H1 (cell line): ENCODE data around the gene FAM167B. TPM values are rescaled to one million over a fixed set of nuclear protein-coding genes. Genes with fewer than 3 reads are reported as not detected.

Experiments used
- CTCF ChIA-PET: fragments of 300-600 bp; sonication (Branson Sonifier 250); formaldehyde crosslinking; loops from one replicate; lab custom pipeline; 2021; ENCODE audit not compliant: partially characterized antibody; lab: Charles Lee
- POLR2A ChIA-PET: fragments of 300-600 bp; sonication (Branson Sonifier 250); formaldehyde crosslinking; loops from one replicate; lab custom pipeline; 2021; ENCODE audit warnings: inconsistent platforms; ENCODE audit not compliant: partially characterized antibody; lab: Charles Lee
- DNase-seq, 2 experiments: peaks; one replicate each; pipeline versions ENCODE4 v3.0.0 to v3.0.0-alpha.2; 2010 to 2022; ENCODE audit warnings: low spot score in 2 of 2, low read depth in 1 of 2, mixed read lengths in 1 of 2
- FAIRE-seq: peaks from 2 replicates; lab custom pipeline; 2011; peaks lifted over from hg19 to GRCh38; lab: Jason Lieb, UNC
- H2AFZ ChIP-seq: 2 replicates; pipeline ENCODE4 v1.8.1; 2012; ENCODE audit warnings: low read length, inconsistent platforms
- H2AK5ac ChIP-seq: 2 replicates; pipeline ENCODE4 v1.6.1; 2013; ENCODE audit warnings: low read depth, low read length
- H2BK120ac ChIP-seq: replicated peaks from 2 replicates; pipeline ENCODE3; 2013; ENCODE audit warnings: low read depth, low read length, inconsistent platforms
- H2BK12ac ChIP-seq: 2 replicates; pipeline ENCODE4 v1.6.1; 2013; ENCODE audit warnings: low read depth, low read length
- H2BK15ac ChIP-seq: 2 replicates; pipeline ENCODE4 v1.6.1; 2013; ENCODE audit warnings: low read length
- H2BK20ac ChIP-seq: 2 replicates; pipeline ENCODE4 v1.6.1; 2013; ENCODE audit warnings: low read length
- H2BK5ac ChIP-seq: 2 replicates; pipeline ENCODE4 v1.6.1; 2013; ENCODE audit warnings: low read depth, low read length
- H3K14ac ChIP-seq: 2 replicates; pipeline ENCODE4 v1.6.1; 2013; ENCODE audit warnings: inconsistent platforms; ENCODE audit not compliant: insufficient read length
- H3K18ac ChIP-seq: 2 replicates; pipeline ENCODE4 v1.6.1; 2013; ENCODE audit warnings: low read length; ENCODE audit errors: extremely low read depth
- H3K23ac ChIP-seq: 2 replicates; pipeline ENCODE4 v1.6.1; 2013; ENCODE audit warnings: inconsistent platforms; ENCODE audit not compliant: insufficient read length
- H3K23me2 ChIP-seq: 2 replicates; pipeline ENCODE4 v1.6.1; 2013; ENCODE audit warnings: low read depth, low read length
- H3K27ac ChIP-seq: 2 replicates; pipeline ENCODE4 v1.6.1; 2011; ENCODE audit warnings: low read depth, low read length, inconsistent platforms
- H3K27me3 ChIP-seq, 4 experiments: replicated peaks in 1 of 4; 1 replicate in 1 of 4; 2 replicates in 3 of 4; pipeline versions ENCODE4 v1.6.1 to v1.8.1; 2011 to 2013; ENCODE audit warnings: low read length in 3 of 4, mild to moderate bottlenecking in 3 of 4, inconsistent platforms in 2 of 4, mixed read lengths in 2 of 4, moderate library complexity in 1 of 4; ENCODE audit not compliant: control insufficient read depth in 3 of 4, insufficient read depth in 3 of 4; ENCODE audit errors: extremely low read depth in 1 of 4
- H3K36me3 ChIP-seq, 4 experiments: 2 replicates each; pipeline versions ENCODE4 v1.6.1 to v1.8.1; 2011 to 2013; ENCODE audit warnings: mild to moderate bottlenecking in 4 of 4, low read length in 3 of 4, moderate library complexity in 2 of 4, control low read depth in 1 of 4, inconsistent platforms in 1 of 4; ENCODE audit not compliant: insufficient read depth in 4 of 4, control insufficient read depth in 2 of 4
- H3K4ac ChIP-seq: replicated peaks from 2 replicates; pipeline ENCODE3; 2013; ENCODE audit warnings: low read length, low read depth, mixed read lengths, inconsistent platforms; ENCODE audit not compliant: insufficient read length
- H3K4me1 ChIP-seq, 4 experiments: replicated peaks in 1 of 4; 1 replicate in 1 of 4; 2 replicates in 3 of 4; pipeline versions ENCODE4 v1.6.1 to v1.8.1; 2011 to 2013; ENCODE audit warnings: low read length in 3 of 4, inconsistent platforms in 2 of 4, mixed read lengths in 1 of 4; ENCODE audit not compliant: insufficient read depth in 4 of 4, control insufficient read depth in 3 of 4
- H3K4me2 ChIP-seq, 2 experiments: 2 replicates each; pipeline versions ENCODE4 v1.6.1 to v1.8.1; 2011 to 2013; ENCODE audit warnings: low read depth in 2 of 2, low read length in 2 of 2, control low read depth in 1 of 2, inconsistent platforms in 1 of 2, mild to moderate bottlenecking in 1 of 2; ENCODE audit not compliant: insufficient read depth in 1 of 2
- H3K4me3 ChIP-seq, 4 experiments: fragments of 200-600, 300-600 bp in 1 of 4; sonication (generic), shearing (Covaris generic), sonication (Bioruptor Twin) in 1 of 4; 2 replicates each; pipeline versions ENCODE4 v1.5.1 to v1.8.1; 2011 to 2016; ENCODE audit warnings: low read length in 4 of 4, low read depth in 3 of 4, control low read depth in 2 of 4, inconsistent platforms in 2 of 4, mild to moderate bottlenecking in 2 of 4, mixed read lengths in 1 of 4, moderate library complexity in 1 of 4; ENCODE audit not compliant: insufficient read depth in 2 of 4; ENCODE audit errors: extremely low read depth in 1 of 4
- H3K56ac ChIP-seq: replicated peaks from 2 replicates; pipeline ENCODE3; 2013; ENCODE audit warnings: low read depth, mild to moderate bottlenecking, mixed read lengths, low read length, inconsistent platforms; ENCODE audit not compliant: insufficient read length
- H3K79me1 ChIP-seq: 2 replicates; pipeline ENCODE4 v1.6.1; 2013; ENCODE audit warnings: low read depth, low read length, control low read depth
- H3K79me2 ChIP-seq, 2 experiments: 2 replicates each; pipeline versions ENCODE4 v1.6.1 to v1.8.1; 2012 to 2013; ENCODE audit warnings: low read length in 2 of 2, mild to moderate bottlenecking in 2 of 2, inconsistent platforms in 1 of 2; ENCODE audit not compliant: insufficient read depth in 2 of 2, control insufficient read depth in 1 of 2
- H3K9ac ChIP-seq, 4 experiments: replicated peaks in 1 of 4; 1 replicate in 1 of 4; 2 replicates in 3 of 4; pipeline versions ENCODE4 v1.6.1 to v1.8.1; 2011 to 2013; ENCODE audit warnings: low read depth in 3 of 4, low read length in 3 of 4, control low read depth in 2 of 4, mild to moderate bottlenecking in 2 of 4, moderate library complexity in 2 of 4, inconsistent platforms in 1 of 4; ENCODE audit errors: extremely low read depth in 1 of 4
- H3K9me3 ChIP-seq, 2 experiments: 2 replicates each; pipeline versions ENCODE4 v1.6.1 to v1.8.1; 2012 to 2013; ENCODE audit warnings: mild to moderate bottlenecking in 2 of 2, moderate library complexity in 2 of 2, control low read depth in 1 of 2, inconsistent platforms in 1 of 2, low read depth in 1 of 2, low read length in 1 of 2, mixed read lengths in 1 of 2; ENCODE audit not compliant: insufficient read depth in 2 of 2
- H4K20me1 ChIP-seq, 2 experiments: replicated peaks in 1 of 2; 2 replicates each; pipeline versions ENCODE3 to v1.8.1; 2011 to 2013; ENCODE audit warnings: inconsistent platforms in 2 of 2, low read length in 2 of 2, mild to moderate bottlenecking in 1 of 2; ENCODE audit not compliant: insufficient read depth in 2 of 2, control insufficient read depth in 1 of 2
- H4K5ac ChIP-seq: 2 replicates; pipeline ENCODE4 v1.6.1; 2013; ENCODE audit warnings: low read length, low read depth, mixed read lengths, inconsistent platforms; ENCODE audit not compliant: insufficient read length
- H4K8ac ChIP-seq: 2 replicates; pipeline ENCODE4 v1.8.0; 2013; ENCODE audit warnings: mild to moderate bottlenecking, moderate library complexity, low read length, inconsistent platforms; ENCODE audit not compliant: insufficient read depth; ENCODE audit errors: extremely low read depth
- H4K91ac ChIP-seq: replicated peaks from 2 replicates; pipeline ENCODE3; 2013; ENCODE audit warnings: low read length, mixed read lengths, inconsistent platforms; ENCODE audit not compliant: insufficient read length
- E2F6 ChIP-seq: IDR thresholded peaks from 2 replicates; pipeline ENCODE4 v1.6.1; 2012; ENCODE audit warnings: inconsistent platforms
- GTF2F1 ChIP-seq: IDR thresholded peaks from 2 replicates; pipeline ENCODE4 v1.6.1; 2012; ENCODE audit warnings: low read depth, low read length, improper control_type of control experiment, borderline replicate concordance
- PHF8 ChIP-seq: fragments of 200-600 bp; sonication (generic); conservative IDR thresholded peaks from 2 replicates; pipeline ENCODE4 v1.7.1; 2012; ENCODE audit warnings: low read depth, mild to moderate bottlenecking, inconsistent platforms, low read length, moderate library complexity
- RAD21 ChIP-seq, 2 experiments: IDR thresholded peaks in 1 of 2; conservative IDR thresholded peaks in 1 of 2; 2 replicates each; pipeline ENCODE4 v1.6.1; 2011; ENCODE audit warnings: low read depth in 2 of 2, low read length in 2 of 2, improper control_type of control experiment in 1 of 2, inconsistent platforms in 1 of 2, mild to moderate bottlenecking in 1 of 2, moderate library complexity in 1 of 2
- RBBP5 ChIP-seq: IDR thresholded peaks from 2 replicates; pipeline ENCODE4 v1.7.1; 2012; ENCODE audit warnings: low read depth, mild to moderate bottlenecking, inconsistent platforms, low read length, moderate library complexity, borderline replicate concordance
- SP1 ChIP-seq: IDR thresholded peaks from 2 replicates; pipeline ENCODE4 v1.6.1; 2011; ENCODE audit warnings: low read depth, low read length
- SP2 ChIP-seq: IDR thresholded peaks from 2 replicates; pipeline ENCODE4 v1.6.1; 2012; ENCODE audit warnings: mild to moderate bottlenecking, low read length, inconsistent platforms
- TAF1 ChIP-seq: IDR thresholded peaks from 2 replicates; pipeline ENCODE4 v1.6.1; 2011; ENCODE audit warnings: mild to moderate bottlenecking, low read depth, low read length
- TAF7 ChIP-seq: optimal IDR thresholded peaks from 2 replicates; pipeline ENCODE3; 2011; ENCODE audit warnings: low read depth, mild to moderate bottlenecking, inconsistent platforms, low read length, moderate library complexity, borderline replicate concordance
- WGBS, 2 experiments: shearing (Covaris generic) in 1 of 2; methylation state at CpG; one replicate each; pipeline versions ENCODE4 v1.1.6 to v1.1.7; 2013 to 2015; ENCODE audit warnings: low lambda C conversion rate in 2 of 2, mixed read lengths in 2 of 2, inconsistent platforms in 1 of 2, low coverage in 1 of 2, missing lambda C conversion rate in 1 of 2; ENCODE audit not compliant: insufficient replicate concordance in 2 of 2, insufficient coverage in 1 of 2, insufficient read length in 1 of 2; ENCODE audit errors: extremely low coverage in 1 of 2, missing lambda C conversion rate in 1 of 2; 5-methylcytosine and 5-hydroxymethylcytosine counted together
- polyA plus RNA-seq, 7 experiments: library from polyadenylated mRNA; depleted of rRNA in 3 of 7; stranded (reverse) in 5 of 7; unstranded in 2 of 7; fragments of >200 nt in 5 of 7; fragments of 200-250 nt in 2 of 7; gene quantifications; 1 replicate in 5 of 7; 2 replicates in 1 of 7; 4 replicates in 1 of 7; pipeline versions ENCODE4 v1.2.1 to v1.2.3, GENCODE V29; 2011 to 2013; ENCODE audit warnings: missing spikeins in 2 of 7, mixed read lengths in 2 of 7
- total RNA-seq: library from RNA; stranded (reverse); fragmentation: NEBNext Ultra II Directional; extraction: Animal tissue kit (Norgen Biotek cat#: 25700); gene quantifications from 2 replicates; pipeline ENCODE4 v1.2.1, GENCODE V29; 2021

FAM167B gene
- total and polyA plus RNA-seq, 2 of the 8 experiments (the other 6 are each of a cell fraction or from before 2014, with no cell fraction given), result 2.8 to 3.9 TPM

GRCh38 chr1:32240140-32240951 lies 6.7 kb upstream of the FAM167B start:
- Histone ChIP-seq H2AK5ac (no peak overlapping the region), H2BK12ac (peak overlapping the region; percentile 95; the same call in 1 of the 2 replicates), H3K4ac (peak overlapping the region; percentile 90), H2BK15ac (peak overlapping the region; percentile 98; the same call in 1 of the 2 replicates), H3K9ac (peak overlapping the region; percentile 63 to 79 (median 72)), H3K56ac (peak overlapping the region; percentile 49), H3K4me2 (peak overlapping the region; percentile 84 to 92), H3K79me1 (no peaks in the 10 kb centered on the region), H3K14ac (no peak overlapping the region), H3K79me2 (no peaks in the 10 kb centered on the region), H3K23ac (no peak overlapping the region), H2AFZ (peak overlapping the region; percentile 62; the same call in 1 of the 2 replicates), H3K4me1 (peaks cover 0 to 7% (median 3%) of the 10 kb centered on the region in 4 experiments; a peak in 3 of 7 replicates), H3K9me3 (no peaks in the 10 kb centered on the region), H2BK5ac (peak overlapping the region; percentile 96), H3K27ac (peak overlapping the region; percentile 55), H3K27me3 (no peaks in the 10 kb centered on the region; a peak in 1 of 7 replicates), H4K5ac (peak overlapping the region; percentile 87), H4K20me1 (no peaks in the 10 kb centered on the region), H2BK20ac (no peak overlapping the region), H4K8ac (peak overlapping the region; percentile 87; the same call in 1 of the 2 replicates), H3K18ac (peak overlapping the region; percentile 99), H3K23me2 (peaks cover 16% of the 10 kb centered on the region), H3K4me3 (peak overlapping the region; percentile 65 to 91 (median 68)), H2BK120ac (no peak overlapping the region), H4K91ac (peak overlapping the region; percentile 96), H3K36me3 (no peaks in the 10 kb centered on the region; a peak in 1 of 8 replicates)
- no peak for FAIRE-seq
- peak; percentile 85 to 96 for DNase-seq
- WGBS, 2 experiments, result 2% methylated on average over 57 of the region's 62 CpGs; no CpG with 5 or more reads in 1 of the 2 experiments
- POLR2A ChIA-PET, result interaction anchor here (0.7 to 9.1 kb wide), 41 partner anchors 9 to 296 kb away, joined by 3 to 73 read pairs (median 5); partner anchors contain the start of genes BSDC1, CCDC28B, EIF3I and HDAC1
- CTCF ChIA-PET, result interaction anchor here (0.6 to 7.3 kb wide), 24 partner anchors 7 to 457 kb away, joined by 3 to 70 read pairs (median 4); partner anchors contain the start of genes FAM167B, IQCC and LCK
- TF ChIP-seq E2F6 (peak; percentile 91), SP2 (no peak), RBBP5 (peak; percentile 83; the same call in 1 of the 2 replicates), TAF7 (peak; percentile 85), PHF8 (0 out of 2 replicates have a peak, but pooled peaks have one; percentile 4), SP1 (peak; percentile 64; the same call in 1 of the 2 replicates), TAF1 (peak; percentile 77), RAD21 (IDR thresholded peaks at IDR 0.05 in 1 of 2, conservative IDR thresholded peaks at IDR 0.05 in 1 of 2; ENCODE audit: low read depth in 2 of 2, low read length in 2 of 2) (peak in 1 of 2 experiments; percentile 13; a peak in 1 of 4 replicates), GTF2F1 (0 out of 2 replicates have a peak, but pooled peaks have one; percentile 28)
